ENCODE measurements around the gene GNPDA1. TPM values are rescaled to one million over a fixed set of nuclear protein-coding genes. Genes with fewer than 3 reads are reported as not detected.

The GNPDA1 gene
- total RNA-seq, 2 donors from 2014 or later = 11.4 to 42.2 TPM

- ATAC-seq (no peak), DNase-seq (peak in 1 of 4 donors; percentile 25)
- no peaks in the 10 kb centered on the region for H3K9me3 ChIP-seq
- H3K4me3 ChIP-seq = no peak overlapping the region
- H3K4me1 ChIP-seq = peaks cover 27% of the 10 kb centered on the region
- no peak for TF ChIP-seq POLR2A (IDR thresholded peaks at IDR 0.05)
- no peak for TF ChIP-seq CTCF (IDR thresholded peaks at IDR 0.05)
- H3K36me3 ChIP-seq (replicated peaks in 1 of 2; ENCODE audit: insufficient read depth in 1 of 2, low read depth in 2 of 2) = no peaks in the 10 kb centered on the region
- no peaks in the 10 kb centered on the region for H3K27me3 ChIP-seq
- peak overlapping the region in 1 of 4 donors; percentile 51 for H3K27ac ChIP-seq
- intact Hi-C loops (cut with DNase I) = no loop called here
- 73 to 86% methylated on average over 6 of the region's 6 CpGs for WGBS, 2 donors
Observed at GRCh38 chr5:142015781-142016533, 3.1 kb upstream of the GNPDA1 start.

GRCh38 chr5:142014911-142015584 is 2.2 kb upstream of the GNPDA1 start:
- WGBS, 2 donors = 36 to 40% methylated on average over 7 of the region's 7 CpGs
- Histone ChIP-seq H3K4me3 (no peak overlapping the region), H3K27me3 (no peaks in the 10 kb centered on the region), H3K4me1 (peaks cover 27% of the 10 kb centered on the region), H3K36me3 (replicated peaks in 1 of 2; ENCODE audit: insufficient read depth in 1 of 2, low read depth in 2 of 2) (no peaks in the 10 kb centered on the region), H3K27ac (peak overlapping the region in 3 of 4 donors; percentile 34 to 87 (median 50)), H3K9me3 (no peaks in the 10 kb centered on the region)
- ATAC-seq = peak; percentile 29
- intact Hi-C loops (cut with DNase I) = no loop called here
- TF ChIP-seq CTCF (IDR thresholded peaks at IDR 0.05) = peak; percentile 24 to 80 (median 69)
- TF ChIP-seq POLR2A (IDR thresholded peaks at IDR 0.05) = no peak
- peak; percentile 33 to 67 (median 48) for DNase-seq

- Histone ChIP-seq H3K9me3 (no peaks in the 10 kb centered on the region), H3K4me1 (peaks cover 27% of the 10 kb centered on the region), H3K27me3 (no peaks in the 10 kb centered on the region), H3K27ac (peak overlapping the region in 2 of 4 donors; percentile 72 to 87), H3K4me3 (no peak overlapping the region), H3K36me3 (replicated peaks in 1 of 2; ENCODE audit: insufficient read depth in 1 of 2, low read depth in 2 of 2) (no peaks in the 10 kb centered on the region)
- WGBS, 2 donors = 82 to 83% methylated on average over 16 of the region's 16 CpGs
- TF ChIP-seq CTCF (IDR thresholded peaks at IDR 0.05) (no peak), POLR2A (IDR thresholded peaks at IDR 0.05) (no peak)
- DNase-seq (peak; percentile 32 to 62 (median 40)), ATAC-seq (no peak)
- intact Hi-C loops (cut with DNase I) = no loop called here
Observed at GRCh38 chr5:142013734-142014521, 1.1 kb upstream of the GNPDA1 start.

- ATAC-seq (peak; percentile 30), DNase-seq (peak; percentile 27 to 36 (median 35))
- intact Hi-C loops (cut with DNase I) = no loop called here
- Histone ChIP-seq H3K27me3 (no peaks in the 10 kb centered on the region), H3K4me3 (peak overlapping the region in 1 of 2 donors; percentile 30), H3K36me3 (replicated peaks in 1 of 2; ENCODE audit: insufficient read depth in 1 of 2, low read depth in 2 of 2) (no peaks in the 10 kb centered on the region), H3K4me1 (peaks cover 27% of the 10 kb centered on the region), H3K27ac (peak overlapping the region; percentile 72 to 87 (median 80)), H3K9me3 (no peaks in the 10 kb centered on the region)
- TF ChIP-seq POLR2A (IDR thresholded peaks at IDR 0.05) (no peak), CTCF (IDR thresholded peaks at IDR 0.05) (peak in 3 of 7 experiments; percentile 5 to 17 (median 7))
- WGBS, 2 donors = 7 to 13% methylated on average over 15 to 18 of the region's 18 CpGs
Observed at GRCh38 chr5:142012186-142012785, 541 bp downstream of the GNPDA1 start.

All from body of pancreas (tissue), 4 donors.